Prostate gland (tissue), 2 donors: Measurements from ENCODE around the gene KREMEN1.

Experiments used
- CTCF ChIP-seq, 4 experiments: fragments of 200-600 bp in 2 of 4; fragments of 450-650 bp in 2 of 4; sonication (generic) in 2 of 4; IDR thresholded peaks; 1 replicate in 3 of 4; 2 replicates in 1 of 4; pipeline ENCODE4 v1.5.1; 2016 to 2019; ENCODE audit warnings: antibody characterized with exemption in 4 of 4, mild to moderate bottlenecking in 2 of 4, moderate library complexity in 2 of 4
- POLR2A ChIP-seq: fragments of 450-650 bp; IDR thresholded peaks from one replicate; pipeline ENCODE4 v1.6.1; 2016; ENCODE audit warnings: antibody characterized with exemption, mild to moderate bottlenecking
- POLR2AphosphoS5 ChIP-seq: sonication (generic); formaldehyde crosslinking; IDR thresholded peaks from one replicate; pipeline ENCODE4 v1.6.1; 2017; ENCODE audit warnings: antibody characterized with exemption

GRCh38 chr22:29198240-29198639 is 125.4 kb downstream of the KREMEN1 start:
- TF ChIP-seq CTCF (IDR thresholded peaks at IDR 0.05) (no peak), POLR2A (no peak), POLR2AphosphoS5 (no peak)
